Measurements from ENCODE around the gene KRT72.

Gene KRT72

DNA sequence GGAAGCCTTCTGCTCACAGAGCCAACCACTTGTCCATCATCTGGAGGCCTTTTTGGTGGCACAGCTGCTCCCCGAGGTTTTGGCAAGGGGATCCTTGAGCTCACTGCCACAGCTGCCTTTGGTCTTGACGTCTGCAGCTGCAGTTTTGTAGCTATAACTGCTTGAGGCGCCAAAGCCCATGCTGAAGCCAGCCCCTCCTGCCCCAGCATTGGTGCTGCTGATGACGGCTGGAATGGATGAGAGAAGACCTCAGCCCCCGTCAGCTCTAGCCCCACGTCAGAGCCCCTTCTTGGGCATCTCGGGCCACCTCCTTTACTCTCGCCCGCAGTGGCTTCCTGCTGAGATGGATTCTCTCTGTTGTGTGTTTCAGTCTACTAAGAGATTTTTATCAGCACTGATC is 15.3 kb downstream of the KRT72 start:
- DNase-seq (ENCODE audit: low read depth): no peak
- no peak overlapping the region for H3K4me3 ChIP-seq (ENCODE audit: low read length)
- TF ChIP-seq, protein P1, sequence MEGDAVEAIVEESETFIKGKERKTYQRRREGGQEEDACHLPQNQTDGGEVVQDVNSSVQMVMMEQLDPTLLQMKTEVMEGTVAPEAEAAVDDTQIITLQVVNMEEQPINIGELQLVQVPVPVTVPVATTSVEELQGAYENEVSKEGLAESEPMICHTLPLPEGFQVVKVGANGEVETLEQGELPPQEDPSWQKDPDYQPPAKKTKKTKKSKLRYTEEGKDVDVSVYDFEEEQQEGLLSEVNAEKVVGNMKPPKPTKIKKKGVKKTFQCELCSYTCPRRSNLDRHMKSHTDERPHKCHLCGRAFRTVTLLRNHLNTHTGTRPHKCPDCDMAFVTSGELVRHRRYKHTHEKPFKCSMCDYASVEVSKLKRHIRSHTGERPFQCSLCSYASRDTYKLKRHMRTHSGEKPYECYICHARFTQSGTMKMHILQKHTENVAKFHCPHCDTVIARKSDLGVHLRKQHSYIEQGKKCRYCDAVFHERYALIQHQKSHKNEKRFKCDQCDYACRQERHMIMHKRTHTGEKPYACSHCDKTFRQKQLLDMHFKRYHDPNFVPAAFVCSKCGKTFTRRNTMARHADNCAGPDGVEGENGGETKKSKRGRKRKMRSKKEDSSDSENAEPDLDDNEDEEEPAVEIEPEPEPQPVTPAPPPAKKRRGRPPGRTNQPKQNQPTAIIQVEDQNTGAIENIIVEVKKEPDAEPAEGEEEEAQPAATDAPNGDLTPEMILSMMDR (conservative IDR thresholded peaks at IDR 0.05; ENCODE audit: low read length): no peak

DNA sequence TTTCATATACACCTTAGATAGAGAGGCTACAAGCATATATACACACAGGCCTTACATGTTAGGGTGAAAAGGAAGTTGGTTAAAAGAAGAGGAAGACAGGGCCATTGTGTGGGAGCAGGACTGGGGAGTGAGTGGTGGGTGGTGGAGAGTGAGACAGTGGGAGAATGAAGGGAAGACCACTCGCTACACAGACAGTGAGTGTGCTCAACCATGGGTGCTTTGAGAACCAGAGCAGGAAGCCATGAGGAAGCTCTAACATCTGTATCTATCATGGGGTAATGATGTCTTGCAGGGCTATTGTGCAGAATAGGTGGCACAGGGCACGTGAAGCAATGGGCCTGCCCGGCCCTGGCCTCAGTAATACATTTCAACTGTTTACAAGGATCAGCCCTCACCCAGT is 16.2 kb downstream of the KRT72 start:
- TF ChIP-seq, protein P1 (conservative IDR thresholded peaks at IDR 0.05; ENCODE audit: low read length): no peak
- no peak overlapping the region for H3K4me3 ChIP-seq (ENCODE audit: low read length)
- DNase-seq (ENCODE audit: low read depth): no peak

DNA sequence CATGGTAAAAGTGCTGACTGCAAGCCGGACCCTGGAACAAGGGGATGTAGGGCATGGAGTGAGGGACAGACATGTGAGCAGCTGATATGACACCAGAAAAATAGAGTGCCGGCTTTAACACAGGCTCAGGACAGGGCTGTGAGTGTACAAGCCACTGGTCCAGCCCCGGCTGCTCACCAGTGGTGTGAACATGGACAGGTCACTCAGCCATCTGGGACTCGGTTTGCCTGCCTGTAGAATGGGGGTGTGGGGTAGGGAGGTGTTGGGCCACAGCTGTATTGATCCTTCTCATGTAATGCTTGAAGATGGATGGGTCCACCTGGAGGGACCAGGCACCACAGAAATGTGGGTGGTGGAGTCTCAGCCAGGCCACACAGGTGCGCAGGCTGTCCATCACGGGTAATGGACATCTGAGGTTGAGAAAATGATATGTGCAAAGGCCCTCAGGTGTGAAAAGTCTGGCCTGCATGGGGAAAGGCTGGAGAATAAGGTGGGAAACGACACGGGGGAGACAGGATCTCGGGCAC is 17.0 kb downstream of the KRT72 start:
- TF ChIP-seq, protein P1 (conservative IDR thresholded peaks at IDR 0.05; ENCODE audit: low read length): no peak
- DNase-seq (ENCODE audit: low read depth): no peak
- no peak overlapping the region for H3K4me3 ChIP-seq (ENCODE audit: low read length)

DNA sequence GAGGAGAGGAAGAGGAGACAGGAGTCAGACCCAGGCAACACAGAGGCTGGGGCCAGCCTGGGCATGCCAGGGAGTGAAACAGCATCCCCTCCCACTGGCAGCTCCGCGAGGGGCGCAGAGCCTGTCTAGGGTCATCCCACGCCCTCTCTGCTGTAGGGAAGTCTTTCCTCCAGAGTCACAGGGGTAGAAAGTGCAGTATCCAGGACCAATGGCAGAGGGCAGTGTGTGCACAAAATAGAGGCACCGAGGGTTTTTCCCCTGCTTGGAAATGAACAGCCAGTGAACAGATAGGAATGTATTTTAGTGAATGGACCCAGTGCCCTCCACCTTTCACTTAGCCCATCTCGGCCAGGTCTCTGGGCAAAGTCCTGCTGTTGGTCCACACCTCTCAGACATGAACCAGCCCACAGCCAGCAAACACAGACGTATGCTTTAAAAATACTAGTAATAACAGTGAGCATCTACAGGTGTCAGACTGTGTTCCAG is 18.2 kb downstream of the KRT72 start:
- TF ChIP-seq, protein P1 (conservative IDR thresholded peaks at IDR 0.05; ENCODE audit: low read length): peak; percentile 91
- DNase-seq (ENCODE audit: low read depth): peak; percentile 42
- no peak overlapping the region for H3K4me3 ChIP-seq (ENCODE audit: low read length)

DNA sequence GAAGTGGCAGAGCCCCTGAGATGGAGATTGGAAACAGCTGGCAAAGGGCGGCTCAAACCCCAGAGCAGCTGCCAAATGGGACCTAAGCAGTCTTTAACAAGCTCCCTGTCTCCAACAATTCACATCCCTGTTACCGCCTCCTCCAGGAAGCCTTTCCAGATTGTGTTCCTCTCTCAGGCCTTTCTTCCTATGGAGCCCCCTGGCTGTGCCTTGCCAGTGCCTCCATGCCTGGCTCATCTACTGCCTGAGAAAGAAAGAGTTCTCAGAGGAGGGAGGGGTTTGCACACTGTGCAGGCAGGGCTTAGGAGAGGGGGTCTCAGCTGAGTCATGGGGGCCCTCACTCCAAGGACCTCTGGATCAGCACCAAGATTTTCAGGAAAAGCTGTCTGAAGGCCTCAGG is 18.8 kb downstream of the KRT72 start:
- H3K4me3 ChIP-seq (ENCODE audit: low read length): no peak overlapping the region
- TF ChIP-seq, protein P1 (conservative IDR thresholded peaks at IDR 0.05; ENCODE audit: low read length): no peak
- no peak for DNase-seq (ENCODE audit: low read depth)

DNA sequence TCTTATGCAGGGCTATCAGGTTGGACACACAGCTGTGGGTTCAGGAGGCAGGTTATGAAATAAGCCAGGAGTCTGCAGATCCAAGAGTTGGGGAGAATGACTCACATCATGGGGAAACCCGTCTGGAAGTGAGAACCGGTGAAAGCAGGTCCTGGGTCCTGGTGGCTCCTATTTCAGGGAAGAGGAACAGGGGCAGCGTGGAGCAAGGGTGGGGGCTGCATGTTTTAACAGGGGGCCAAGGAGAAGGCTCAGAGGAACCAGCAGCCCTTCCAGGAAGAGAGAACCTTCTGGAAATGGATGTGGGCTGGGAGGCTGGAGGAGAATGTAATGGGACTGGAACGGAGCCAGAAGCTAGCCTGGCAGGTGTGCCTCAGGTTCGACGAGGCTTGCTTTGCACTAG is 19.8 kb downstream of the KRT72 start:
- peak; percentile 34 for DNase-seq (ENCODE audit: low read depth)
- H3K4me3 ChIP-seq (ENCODE audit: low read length): no peak overlapping the region
- TF ChIP-seq, protein P1 (conservative IDR thresholded peaks at IDR 0.05; ENCODE audit: low read length): no peak

DNA sequence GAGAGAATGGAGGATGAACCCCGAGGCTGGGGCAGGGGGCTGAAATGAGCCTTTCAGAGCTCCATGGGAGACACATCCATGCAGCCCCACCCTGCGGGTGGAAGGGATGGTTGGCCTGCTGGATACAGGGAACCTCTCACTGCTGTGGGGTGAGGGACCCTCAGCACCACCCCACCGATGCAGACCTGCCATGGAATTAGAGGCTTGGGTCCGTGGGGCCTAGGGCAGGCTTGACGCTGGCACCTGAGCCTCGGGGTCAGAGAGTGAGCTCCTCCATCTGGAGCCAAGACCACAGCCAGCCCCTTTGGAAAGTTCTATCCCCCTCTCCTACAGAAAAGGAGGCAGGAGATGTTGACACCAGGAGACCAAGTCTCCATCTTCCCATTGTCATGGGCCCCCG is 20.2 kb downstream of the KRT72 start:
- no peak for DNase-seq (ENCODE audit: low read depth)
- TF ChIP-seq, protein P1 (conservative IDR thresholded peaks at IDR 0.05; ENCODE audit: low read length): no peak
- H3K4me3 ChIP-seq (ENCODE audit: low read length): no peak overlapping the region

All from AG10803 (cell line).